Measurements from ENCODE around the gene ERC2.

The ERC2 gene

DNA sequence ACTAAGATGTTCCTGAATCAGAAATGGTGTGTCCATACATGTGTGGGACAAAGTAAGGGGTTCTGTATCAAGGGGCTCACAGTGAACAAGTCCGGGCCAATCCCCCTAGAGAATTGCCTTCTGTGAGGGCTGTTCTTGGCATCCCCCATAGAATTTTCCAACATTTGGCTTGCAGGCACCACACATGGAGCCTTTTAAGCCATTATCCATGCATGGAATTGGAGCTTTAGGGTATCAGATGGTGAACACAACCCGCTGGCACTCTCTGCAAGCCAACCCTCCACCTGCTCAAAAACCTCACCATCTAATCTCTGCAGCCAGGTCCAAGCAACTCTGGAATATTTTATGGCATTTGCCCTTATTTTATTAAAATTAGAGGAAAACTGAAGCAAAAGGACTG, 278.7 kb downstream of the ERC2 start:
- Histone ChIP-seq H3K36me3 (ENCODE audit: low read depth) (no peaks in the 10 kb centered on the region), H3K9me3 (ENCODE audit: severe bottlenecking) (no peaks in the 10 kb centered on the region), H3K27ac (ENCODE audit: poor library complexity, severe bottlenecking) (no peak overlapping the region), H3K4me3 (ENCODE audit: severe bottlenecking) (no peak overlapping the region), H3K4me1 (ENCODE audit: insufficient read depth, poor library complexity, severe bottlenecking) (no peaks in the 10 kb centered on the region), H3K27me3 (ENCODE audit: insufficient read depth, poor library complexity, severe bottlenecking) (no peaks in the 10 kb centered on the region)
- DNase-seq (ENCODE audit: low spot score), result no peak
- ATAC-seq (ENCODE audit: low read depth), result no peak
- TF ChIP-seq, protein P1, sequence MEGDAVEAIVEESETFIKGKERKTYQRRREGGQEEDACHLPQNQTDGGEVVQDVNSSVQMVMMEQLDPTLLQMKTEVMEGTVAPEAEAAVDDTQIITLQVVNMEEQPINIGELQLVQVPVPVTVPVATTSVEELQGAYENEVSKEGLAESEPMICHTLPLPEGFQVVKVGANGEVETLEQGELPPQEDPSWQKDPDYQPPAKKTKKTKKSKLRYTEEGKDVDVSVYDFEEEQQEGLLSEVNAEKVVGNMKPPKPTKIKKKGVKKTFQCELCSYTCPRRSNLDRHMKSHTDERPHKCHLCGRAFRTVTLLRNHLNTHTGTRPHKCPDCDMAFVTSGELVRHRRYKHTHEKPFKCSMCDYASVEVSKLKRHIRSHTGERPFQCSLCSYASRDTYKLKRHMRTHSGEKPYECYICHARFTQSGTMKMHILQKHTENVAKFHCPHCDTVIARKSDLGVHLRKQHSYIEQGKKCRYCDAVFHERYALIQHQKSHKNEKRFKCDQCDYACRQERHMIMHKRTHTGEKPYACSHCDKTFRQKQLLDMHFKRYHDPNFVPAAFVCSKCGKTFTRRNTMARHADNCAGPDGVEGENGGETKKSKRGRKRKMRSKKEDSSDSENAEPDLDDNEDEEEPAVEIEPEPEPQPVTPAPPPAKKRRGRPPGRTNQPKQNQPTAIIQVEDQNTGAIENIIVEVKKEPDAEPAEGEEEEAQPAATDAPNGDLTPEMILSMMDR (IDR thresholded peaks at IDR 0.05; ENCODE audit: poor library complexity, severe bottlenecking), result no peak

DNA sequence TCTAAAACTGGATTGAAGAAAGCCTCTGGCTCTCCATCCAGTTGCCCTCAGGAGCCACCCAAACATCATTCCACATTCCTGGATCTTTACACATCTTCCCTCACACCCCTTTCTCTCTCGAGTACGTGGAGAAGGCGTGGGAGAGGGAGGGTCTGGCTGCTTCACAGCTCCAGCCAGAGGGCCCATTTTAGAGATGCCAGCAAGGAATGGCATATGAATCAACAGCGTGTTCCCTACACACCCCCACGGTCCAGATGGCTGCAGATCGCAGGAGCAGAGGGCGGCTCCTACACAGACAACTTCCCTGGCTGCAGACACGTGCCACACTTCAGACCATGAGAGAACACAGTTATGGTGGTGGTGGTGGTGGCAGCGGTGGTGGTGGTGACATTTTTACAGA, 280.1 kb downstream of the ERC2 start:
- no peak for ATAC-seq (ENCODE audit: low read depth)
- no peak for DNase-seq (ENCODE audit: low spot score)
- Histone ChIP-seq H3K27ac (ENCODE audit: poor library complexity, severe bottlenecking) (no peak overlapping the region), H3K4me3 (ENCODE audit: severe bottlenecking) (no peak overlapping the region), H3K27me3 (ENCODE audit: insufficient read depth, poor library complexity, severe bottlenecking) (no peaks in the 10 kb centered on the region), H3K36me3 (ENCODE audit: low read depth) (no peaks in the 10 kb centered on the region), H3K9me3 (ENCODE audit: severe bottlenecking) (no peaks in the 10 kb centered on the region), H3K4me1 (ENCODE audit: insufficient read depth, poor library complexity, severe bottlenecking) (no peaks in the 10 kb centered on the region)
- TF ChIP-seq, protein P1 (IDR thresholded peaks at IDR 0.05; ENCODE audit: poor library complexity, severe bottlenecking), result no peak

DNA sequence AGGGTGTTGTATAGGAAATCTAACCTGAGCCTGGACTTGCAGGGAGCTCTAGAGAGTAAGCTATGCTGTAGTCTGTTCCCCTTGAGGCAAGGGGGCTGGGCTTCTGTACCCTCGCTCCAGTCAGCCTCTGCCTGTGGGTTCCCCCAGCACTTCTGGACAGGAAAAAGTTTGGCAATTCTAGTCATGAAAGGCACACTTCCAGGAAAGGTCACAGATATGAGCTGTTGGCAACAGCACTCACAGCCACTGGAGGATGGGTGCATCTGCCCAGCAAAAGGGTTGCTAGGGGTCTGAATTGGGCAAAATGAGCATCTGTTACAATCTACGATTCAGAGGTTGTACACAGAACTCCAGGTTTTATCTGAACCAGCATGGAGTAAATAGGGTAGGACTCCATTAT, 281.2 kb downstream of the ERC2 start:
- TF ChIP-seq, protein P1 (IDR thresholded peaks at IDR 0.05; ENCODE audit: poor library complexity, severe bottlenecking), result no peak
- H3K9me3 ChIP-seq (ENCODE audit: severe bottlenecking), result no peaks in the 10 kb centered on the region
- no peaks in the 10 kb centered on the region for H3K4me1 ChIP-seq (ENCODE audit: insufficient read depth, poor library complexity, severe bottlenecking)
- ATAC-seq (ENCODE audit: low read depth), result no peak
- H3K4me3 ChIP-seq (ENCODE audit: severe bottlenecking), result no peak overlapping the region
- H3K27me3 ChIP-seq (ENCODE audit: insufficient read depth, poor library complexity, severe bottlenecking), result no peaks in the 10 kb centered on the region
- no peaks in the 10 kb centered on the region for H3K36me3 ChIP-seq (ENCODE audit: low read depth)
- no peak overlapping the region for H3K27ac ChIP-seq (ENCODE audit: poor library complexity, severe bottlenecking)
- no peak for DNase-seq (ENCODE audit: low spot score)

DNA sequence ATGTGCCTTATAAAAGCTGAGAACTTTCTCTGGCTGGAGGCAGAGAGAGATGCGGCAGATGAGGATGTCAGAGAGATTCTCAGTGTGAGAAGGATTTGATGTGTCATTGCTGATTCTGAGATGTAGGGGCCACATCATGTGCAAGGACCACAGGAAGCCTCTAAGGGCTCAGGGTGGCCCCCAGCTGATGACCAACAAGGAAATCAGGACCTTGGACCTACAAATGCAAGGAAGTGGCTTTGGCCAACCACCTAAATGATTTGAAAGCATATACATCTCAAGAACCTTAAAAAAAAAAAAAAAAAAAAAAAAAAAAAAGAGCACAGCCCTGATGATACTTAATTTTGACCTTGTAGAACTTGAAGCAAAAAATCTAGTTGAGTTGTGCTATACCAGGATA, 282.4 kb downstream of the ERC2 start:
- Histone ChIP-seq H3K9me3 (ENCODE audit: severe bottlenecking) (no peaks in the 10 kb centered on the region), H3K27ac (ENCODE audit: poor library complexity, severe bottlenecking) (no peak overlapping the region), H3K36me3 (ENCODE audit: low read depth) (no peaks in the 10 kb centered on the region), H3K4me1 (ENCODE audit: insufficient read depth, poor library complexity, severe bottlenecking) (no peaks in the 10 kb centered on the region), H3K4me3 (ENCODE audit: severe bottlenecking) (no peak overlapping the region), H3K27me3 (ENCODE audit: insufficient read depth, poor library complexity, severe bottlenecking) (no peaks in the 10 kb centered on the region)
- TF ChIP-seq, protein P1 (IDR thresholded peaks at IDR 0.05; ENCODE audit: poor library complexity, severe bottlenecking), result no peak
- ATAC-seq (ENCODE audit: low read depth) (no peak), DNase-seq (ENCODE audit: low spot score) (no peak)

DNA sequence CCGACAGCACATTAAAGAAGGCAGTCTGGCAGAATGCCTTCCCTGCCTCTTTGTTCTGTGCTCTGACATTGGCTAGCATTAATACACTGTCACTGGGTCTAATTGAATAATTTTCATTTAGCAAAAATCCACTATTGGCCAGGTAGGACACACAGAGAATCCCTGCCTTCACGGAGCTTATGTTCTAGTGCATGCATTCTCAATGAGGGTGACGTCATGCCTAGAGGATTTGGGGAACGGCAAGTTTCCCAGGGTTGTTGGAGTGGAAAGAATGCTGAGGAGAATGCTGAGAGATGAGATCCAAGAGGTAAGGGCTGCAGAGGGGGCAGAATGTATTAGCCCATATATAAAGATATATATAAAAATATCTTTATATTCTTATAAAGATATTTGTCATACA, 284.7 kb downstream of the ERC2 start:
- H3K9me3 ChIP-seq (ENCODE audit: severe bottlenecking), result no peaks in the 10 kb centered on the region
- ATAC-seq (ENCODE audit: low read depth), result no peak
- H3K27me3 ChIP-seq (ENCODE audit: insufficient read depth, poor library complexity, severe bottlenecking), result no peaks in the 10 kb centered on the region
- no peak overlapping the region for H3K4me3 ChIP-seq (ENCODE audit: severe bottlenecking)
- H3K4me1 ChIP-seq (ENCODE audit: insufficient read depth, poor library complexity, severe bottlenecking), result no peaks in the 10 kb centered on the region
- H3K36me3 ChIP-seq (ENCODE audit: low read depth), result no peaks in the 10 kb centered on the region
- TF ChIP-seq, protein P1 (IDR thresholded peaks at IDR 0.05; ENCODE audit: poor library complexity, severe bottlenecking), result no peak
- H3K27ac ChIP-seq (ENCODE audit: poor library complexity, severe bottlenecking), result no peak overlapping the region
- no peak for DNase-seq (ENCODE audit: low spot score)

Data from RWPE2 (cell line).